T-helper 2 cell treated with Interferon-gamma antibody and Interleukin-4, amounts not matched to agents 5 μg/mL and 100 μg/mL, for 36 hours (primary cell): ENCODE measurements around the gene RPP21.

ENCODE experiments used
- DNase-seq: peaks from one replicate; pipeline ENCODE4 v3.0.0; 2021; ENCODE audit warnings: low spot score
- H3K27ac Mint-ChIP-seq: one replicate; pipeline ENCODE4 v1.8.0; 2021; ENCODE audit warnings: mild to moderate bottlenecking, mixed read lengths
- H3K27me3 Mint-ChIP-seq: one replicate; pipeline ENCODE4 v1.8.0; 2021; ENCODE audit warnings: low read depth, mixed read lengths
- H3K36me3 Mint-ChIP-seq: one replicate; pipeline ENCODE4 v1.8.0; 2021; ENCODE audit warnings: low read depth, mixed read lengths
- H3K4me1 Mint-ChIP-seq: one replicate; pipeline ENCODE4 v1.8.0; 2021; ENCODE audit warnings: low read depth, mixed read lengths
- H3K4me3 Mint-ChIP-seq: one replicate; pipeline ENCODE4 v1.8.0; 2022; ENCODE audit warnings: mild to moderate bottlenecking, moderate library complexity, mixed read lengths
- H3K9me3 Mint-ChIP-seq: one replicate; pipeline ENCODE4 v1.8.0; 2021; ENCODE audit warnings: mixed read lengths

Gene RPP21

GRCh38 chr6:30378290-30378937, 33.5 kb downstream of the RPP21 start:
- H3K27me3 Mint-ChIP-seq, result peaks cover 57% of the 10 kb centered on the region
- H3K4me1 Mint-ChIP-seq, result no peaks in the 10 kb centered on the region

GRCh38 chr6:30380464-30380863, 35.5 kb downstream of the RPP21 start:
- Mint-ChIP-seq H3K27ac (no peak overlapping the region), H3K36me3 (no peaks in the 10 kb centered on the region), H3K27me3 (peaks cover 64% of the 10 kb centered on the region), H3K4me3 (no peak overlapping the region), H3K9me3 (no peaks in the 10 kb centered on the region), H3K4me1 (no peaks in the 10 kb centered on the region)
- no peak for DNase-seq

More at GRCh38 chr6:30378290-30378937, 33.5 kb downstream of the RPP21 start:
- Mint-ChIP-seq H3K36me3 (no peaks in the 10 kb centered on the region), H3K9me3 (no peaks in the 10 kb centered on the region), H3K4me3 (no peak overlapping the region), H3K27ac (no peak overlapping the region)
- no peak for DNase-seq

- no peaks in the 10 kb centered on the region for H3K4me1 Mint-ChIP-seq
- no peak for DNase-seq
- H3K27ac Mint-ChIP-seq, result no peak overlapping the region
- no peak overlapping the region for H3K4me3 Mint-ChIP-seq
- H3K27me3 Mint-ChIP-seq, result peaks cover 77% of the 10 kb centered on the region
- H3K36me3 Mint-ChIP-seq, result no peaks in the 10 kb centered on the region
- no peaks in the 10 kb centered on the region for H3K9me3 Mint-ChIP-seq
These were observed 41.2 kb downstream of the RPP21 start for GRCh38 chr6:30386166-30386565.

- Mint-ChIP-seq H3K27ac (no peak overlapping the region), H3K9me3 (no peaks in the 10 kb centered on the region), H3K4me3 (no peak overlapping the region), H3K27me3 (peaks cover 76% of the 10 kb centered on the region), H3K36me3 (no peaks in the 10 kb centered on the region), H3K4me1 (no peaks in the 10 kb centered on the region)
- DNase-seq, result no peak
These were observed 46.3 kb downstream of the RPP21 start for GRCh38 chr6:30391240-30391639.

- Mint-ChIP-seq H3K27me3 (peaks cover 71% of the 10 kb centered on the region), H3K9me3 (no peaks in the 10 kb centered on the region), H3K27ac (no peak overlapping the region), H3K4me1 (peaks cover 2% of the 10 kb centered on the region), H3K4me3 (no peak overlapping the region), H3K36me3 (no peaks in the 10 kb centered on the region)
- no peak for DNase-seq
These were observed 49.2 kb downstream of the RPP21 start for GRCh38 chr6:30394139-30394538.
